Mesenchymal stem cell (in vitro differentiated cells and primary cell): ENCODE results near the gene HOXD13.

Source experiments
- DNase-seq: peaks from one replicate; pipeline ENCODE4 v3.0.0-alpha.2; 2013
- H2AFZ ChIP-seq: one replicate; pipeline ENCODE4 v1.6.1; 2013; ENCODE audit warnings: low read depth, mild to moderate bottlenecking, control low read depth, inconsistent platforms, low read length, moderate library complexity
- H2AK5ac ChIP-seq: 2 replicates; pipeline ENCODE4 v1.6.1; 2013; ENCODE audit warnings: low read length, moderate library complexity, mild to moderate bottlenecking, inconsistent platforms; ENCODE audit not compliant: severe bottlenecking
- H2BK120ac ChIP-seq: one replicate; pipeline ENCODE4 v1.6.1; 2013; ENCODE audit warnings: low read depth, mild to moderate bottlenecking, inconsistent platforms, low read length, moderate library complexity
- H2BK12ac ChIP-seq, 2 experiments: one replicate each; pipeline ENCODE4 v1.6.1; 2013; ENCODE audit warnings: inconsistent platforms in 2 of 2, low read length in 2 of 2, mild to moderate bottlenecking in 2 of 2, moderate library complexity in 2 of 2, control low read depth in 1 of 2
- H2BK15ac ChIP-seq: one replicate; pipeline ENCODE4 v1.6.1; 2013; ENCODE audit warnings: mild to moderate bottlenecking, low read depth, inconsistent platforms; ENCODE audit not compliant: poor library complexity, severe bottlenecking
- H2BK5ac ChIP-seq: 2 replicates; pipeline ENCODE4 v1.6.1; 2013; ENCODE audit warnings: low read depth, mild to moderate bottlenecking, low read length, control low read depth, inconsistent platforms; ENCODE audit not compliant: poor library complexity, severe bottlenecking
- H3K14ac ChIP-seq, 2 experiments: one replicate each; pipeline ENCODE4 v1.6.1; 2013; ENCODE audit warnings: inconsistent platforms in 2 of 2, low read length in 2 of 2, control low read depth in 1 of 2, mild to moderate bottlenecking in 1 of 2, moderate library complexity in 1 of 2
- H3K18ac ChIP-seq, 2 experiments: one replicate each; pipeline ENCODE4 v1.6.1; 2013; ENCODE audit warnings: inconsistent platforms in 2 of 2, low read length in 2 of 2, control low read depth in 1 of 2, low read depth in 1 of 2, mild to moderate bottlenecking in 1 of 2
- H3K23ac ChIP-seq, 2 experiments: one replicate each; pipeline ENCODE4 v1.6.1; 2013; ENCODE audit warnings: inconsistent platforms in 2 of 2, low read length in 2 of 2, mild to moderate bottlenecking in 2 of 2, moderate library complexity in 2 of 2, control low read depth in 1 of 2
- H3K27ac ChIP-seq: 2 replicates; pipeline ENCODE4 v1.5.1; 2013; ENCODE audit warnings: mild to moderate bottlenecking, moderate library complexity, low read length, control low read depth, inconsistent platforms; ENCODE audit not compliant: poor library complexity, severe bottlenecking
- H3K27me3 ChIP-seq, 2 experiments: 2 replicates each; pipeline versions ENCODE4 v1.6.1 to v1.7.0; 2013; ENCODE audit warnings: low read length in 2 of 2, mild to moderate bottlenecking in 2 of 2, moderate library complexity in 2 of 2, control low read depth in 1 of 2, inconsistent platforms in 1 of 2; ENCODE audit not compliant: control insufficient read depth in 1 of 2, insufficient read depth in 1 of 2
- H3K36me3 ChIP-seq, 2 experiments: 2 replicates each; pipeline versions ENCODE4 v1.6.1 to v1.7.0; 2013; ENCODE audit warnings: low read length in 2 of 2, control low read depth in 1 of 2, inconsistent platforms in 1 of 2, low read depth in 1 of 2, mild to moderate bottlenecking in 1 of 2; ENCODE audit not compliant: insufficient read depth in 2 of 2, control insufficient read depth in 1 of 2
- H3K4ac ChIP-seq, 2 experiments: one replicate each; pipeline ENCODE4 v1.6.1; 2013; ENCODE audit warnings: inconsistent platforms in 2 of 2, low read length in 2 of 2, mild to moderate bottlenecking in 2 of 2, moderate library complexity in 2 of 2, control low read depth in 1 of 2, low read depth in 1 of 2
- H3K4me1 ChIP-seq: 2 replicates; pipeline ENCODE4 v1.6.1; 2013; ENCODE audit warnings: low read depth, low read length, control low read depth; ENCODE audit not compliant: control insufficient read depth, insufficient read depth
- H3K4me2 ChIP-seq: 2 replicates; pipeline ENCODE4 v1.6.1; 2013; ENCODE audit warnings: low read length, mild to moderate bottlenecking, inconsistent platforms; ENCODE audit not compliant: poor library complexity, severe bottlenecking
- H3K4me3 ChIP-seq, 2 experiments: 2 replicates each; pipeline versions ENCODE4 v1.5.1 to v1.7.0; 2013; ENCODE audit warnings: low read length in 2 of 2, mild to moderate bottlenecking in 2 of 2, control low read depth in 1 of 2, low read depth in 1 of 2; ENCODE audit not compliant: insufficient read depth in 1 of 2
- H3K79me1 ChIP-seq: replicated peaks from 2 replicates; pipeline ENCODE4 v1.6.1; 2013; ENCODE audit warnings: mild to moderate bottlenecking, control low read depth, low read length, inconsistent platforms; ENCODE audit not compliant: poor library complexity, severe bottlenecking
- H3K9ac ChIP-seq: 2 replicates; pipeline ENCODE4 v1.7.0; 2013; ENCODE audit warnings: mild to moderate bottlenecking, low read length, moderate library complexity
- H3K9me3 ChIP-seq: 2 replicates; pipeline ENCODE4 v1.7.0; 2013; ENCODE audit warnings: mild to moderate bottlenecking, low read length; ENCODE audit not compliant: control insufficient read depth
- H4K8ac ChIP-seq: one replicate; pipeline ENCODE4 v1.6.1; 2013; ENCODE audit warnings: inconsistent platforms, mild to moderate bottlenecking, low read length, moderate library complexity
- H4K91ac ChIP-seq: one replicate; pipeline ENCODE4 v1.6.1; 2013; ENCODE audit warnings: mild to moderate bottlenecking, low read length, inconsistent platforms
- WGBS: methylation state at CpG from one replicate; pipeline ENCODE4 v1.1.7; 2013; ENCODE audit warnings: mixed read lengths; 5-methylcytosine and 5-hydroxymethylcytosine counted together

The HOXD13 gene

DNA sequence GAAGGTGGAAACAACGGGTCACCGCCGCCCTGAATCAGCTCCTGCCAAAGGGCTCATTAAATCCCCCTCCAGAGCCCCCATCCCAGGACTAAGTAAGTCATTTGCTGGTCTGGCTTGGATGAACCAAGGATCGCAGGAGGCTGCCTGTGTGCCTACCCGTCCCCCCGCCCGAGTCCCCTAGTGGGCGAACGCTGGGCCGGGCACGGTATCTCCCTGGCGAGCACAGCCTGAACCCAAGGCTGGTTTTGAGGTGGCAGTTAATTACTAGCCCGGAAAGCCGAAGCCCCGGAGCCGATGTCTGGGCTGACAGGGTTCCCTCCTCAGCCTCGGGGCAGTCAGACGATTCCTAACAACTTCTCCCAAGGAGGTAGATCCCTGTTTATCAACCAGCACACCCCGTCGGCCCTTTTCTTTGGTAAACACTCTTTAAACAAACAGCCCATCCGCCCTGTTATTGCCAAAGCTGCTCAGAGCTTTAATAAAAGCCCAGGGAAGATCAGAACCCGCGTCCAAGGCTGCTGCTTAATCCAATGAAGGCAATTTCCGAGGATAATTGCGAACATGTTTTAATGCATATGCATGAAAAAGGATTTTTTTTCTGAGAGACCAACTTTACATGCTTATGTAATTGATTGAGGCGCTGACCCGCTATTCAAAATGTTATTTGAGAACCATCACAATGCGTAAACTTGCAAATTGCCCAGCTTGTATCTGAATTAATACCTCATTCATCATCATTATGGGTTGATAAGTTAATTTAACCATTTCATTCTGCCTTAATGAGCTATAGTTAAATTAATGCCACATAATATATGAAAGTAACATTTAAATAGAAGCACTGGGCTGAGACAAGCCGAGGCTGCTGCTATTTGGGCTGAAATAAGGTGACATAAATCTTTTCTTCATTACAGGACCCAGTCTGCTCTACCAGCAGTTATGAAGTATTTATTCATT, 19.3 kb upstream of the HOXD13 start:
- Histone ChIP-seq H3K27me3 (peaks cover 91 to 99% of the 10 kb centered on the region in 2 experiments), H3K9me3 (peaks cover 4% of the 10 kb centered on the region), H2BK12ac (no peak overlapping the region), H3K4ac (no peak overlapping the region), H4K8ac (no peak overlapping the region), H3K4me3 (no peak overlapping the region), H2BK15ac (no peak overlapping the region), H3K23ac (no peak overlapping the region), H2BK5ac (no peak overlapping the region), H3K27ac (no peak overlapping the region), H3K4me1 (peaks cover 7% of the 10 kb centered on the region), H3K14ac (no peak overlapping the region), H2BK120ac (no peak overlapping the region), H2AFZ (no peak overlapping the region), H3K79me1 (no peaks in the 10 kb centered on the region), H2AK5ac (no peak overlapping the region), H3K18ac (no peak overlapping the region), H4K91ac (no peak overlapping the region), H3K4me2 (no peak overlapping the region), H3K9ac (no peak overlapping the region), H3K36me3 (no peaks in the 10 kb centered on the region)
- 8% methylated on average over 29 of the region's 29 CpGs for WGBS
- no peak for DNase-seq

DNA sequence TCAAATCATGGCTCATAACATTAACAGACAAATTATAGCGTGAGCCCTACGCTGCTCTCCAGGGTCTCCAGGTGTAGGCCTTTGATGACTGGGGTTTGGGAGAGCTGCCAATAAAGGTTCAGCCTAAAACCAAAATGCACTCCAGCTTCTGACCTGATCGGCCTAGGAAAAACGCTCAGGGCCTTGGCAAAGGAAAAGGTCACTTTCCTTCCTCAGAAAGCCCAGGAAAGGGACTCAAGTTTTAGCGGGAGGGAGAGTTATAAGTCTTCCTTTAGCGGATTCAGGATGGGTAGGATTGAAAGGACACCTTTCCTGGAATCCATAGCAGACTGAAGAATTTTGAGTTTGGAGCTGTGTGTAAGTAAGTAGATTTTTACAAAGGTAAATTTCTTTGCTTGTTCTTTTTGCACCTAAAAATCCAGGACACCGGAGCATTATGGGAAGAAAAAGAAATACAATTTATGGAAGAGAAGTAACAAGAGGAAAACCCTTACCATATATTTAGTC, 17.5 kb upstream of the HOXD13 start:
- Histone ChIP-seq H2AFZ (no peak overlapping the region), H3K4me2 (no peak overlapping the region), H3K4me3 (no peak overlapping the region), H3K18ac (no peak overlapping the region), H2BK120ac (no peak overlapping the region), H3K79me1 (no peaks in the 10 kb centered on the region), H2BK5ac (no peak overlapping the region), H3K36me3 (no peaks in the 10 kb centered on the region), H3K9ac (no peak overlapping the region), H3K27me3 (peaks cover 91 to 98% of the 10 kb centered on the region in 2 experiments), H2BK12ac (no peak overlapping the region), H4K8ac (no peak overlapping the region), H3K4me1 (peaks cover 10% of the 10 kb centered on the region), H3K4ac (no peak overlapping the region), H2AK5ac (no peak overlapping the region), H3K14ac (no peak overlapping the region), H4K91ac (no peak overlapping the region), H3K23ac (no peak overlapping the region), H3K27ac (no peak overlapping the region), H2BK15ac (no peak overlapping the region), H3K9me3 (peaks cover 4% of the 10 kb centered on the region)
- no peak for DNase-seq
- 34% methylated on average over 6 of the region's 7 CpGs for WGBS

DNA sequence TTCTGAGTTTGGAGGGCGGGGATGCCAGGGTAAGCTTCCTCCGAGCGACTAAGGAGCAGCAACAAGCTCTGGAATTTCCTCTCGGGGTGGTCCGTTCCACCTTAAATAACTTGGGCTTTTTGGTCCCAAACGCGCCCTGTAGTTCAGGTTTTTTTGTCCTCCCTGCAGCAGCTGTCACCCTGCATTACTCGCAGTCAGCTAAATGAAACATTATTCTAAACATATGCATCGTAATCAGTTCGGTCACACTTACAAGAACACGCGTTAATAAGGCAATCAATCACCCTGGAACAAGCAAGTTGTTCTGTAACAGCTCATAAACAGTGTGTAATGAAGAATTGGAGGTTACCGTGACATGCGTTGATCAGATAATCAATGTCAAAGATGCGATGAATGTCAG, 17.0 kb upstream of the HOXD13 start:
- H3K27ac ChIP-seq: no peak overlapping the region
- no peak overlapping the region for H3K4me2 ChIP-seq
- no peak overlapping the region for H4K91ac ChIP-seq
- H3K9me3 ChIP-seq: peaks cover 4% of the 10 kb centered on the region
- no peaks in the 10 kb centered on the region for H3K79me1 ChIP-seq
- no peak overlapping the region for H4K8ac ChIP-seq
- no peak overlapping the region for H2BK15ac ChIP-seq
- H3K9ac ChIP-seq: no peak overlapping the region
- H2BK5ac ChIP-seq: no peak overlapping the region
- H3K18ac ChIP-seq: no peak overlapping the region
- H3K23ac ChIP-seq: no peak overlapping the region
- peaks cover 88 to 95% of the 10 kb centered on the region in 2 experiments for H3K27me3 ChIP-seq
- no peak overlapping the region for H3K4ac ChIP-seq
- 9% methylated on average over 12 of the region's 15 CpGs for WGBS
- H3K4me1 ChIP-seq: peaks cover 14% of the 10 kb centered on the region
- H2AFZ ChIP-seq: no peak overlapping the region
- no peak for DNase-seq
- H3K14ac ChIP-seq: no peak overlapping the region
- no peak overlapping the region for H2BK12ac ChIP-seq
- no peak overlapping the region for H2AK5ac ChIP-seq
- H2BK120ac ChIP-seq: no peak overlapping the region
- H3K36me3 ChIP-seq: no peaks in the 10 kb centered on the region
- no peak overlapping the region for H3K4me3 ChIP-seq

DNA sequence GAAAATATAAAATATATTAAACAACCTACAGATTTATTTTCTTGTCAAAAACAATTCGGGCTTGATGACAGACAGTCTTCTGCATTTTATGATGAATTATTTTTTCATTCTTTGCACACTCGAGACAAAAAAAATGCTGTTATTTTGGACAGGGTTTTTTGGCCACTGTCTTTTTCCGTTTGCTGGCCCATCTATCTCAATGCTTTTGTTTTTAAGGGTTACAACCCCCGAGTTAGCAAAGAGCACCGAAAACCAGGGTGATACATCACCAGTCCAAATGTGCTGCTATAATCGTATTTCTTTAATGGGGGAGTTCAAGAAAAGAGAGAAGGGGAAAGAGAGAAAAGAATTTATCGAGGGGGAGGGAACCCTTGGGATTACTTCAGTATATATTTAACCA, 16.5 kb upstream of the HOXD13 start:
- H3K4me3 ChIP-seq: no peak overlapping the region
- peaks cover 4% of the 10 kb centered on the region for H3K9me3 ChIP-seq
- no peak overlapping the region for H2BK120ac ChIP-seq
- no peak for DNase-seq
- H2AFZ ChIP-seq: no peak overlapping the region
- no peak overlapping the region for H2BK15ac ChIP-seq
- H3K18ac ChIP-seq: no peak overlapping the region
- no peak overlapping the region for H3K4ac ChIP-seq
- no peak overlapping the region for H3K14ac ChIP-seq
- H3K36me3 ChIP-seq: no peaks in the 10 kb centered on the region
- H4K8ac ChIP-seq: no peak overlapping the region
- 69% methylated on average over 6 of the region's 7 CpGs for WGBS
- peaks cover 88 to 95% of the 10 kb centered on the region in 2 experiments for H3K27me3 ChIP-seq
- H2AK5ac ChIP-seq: no peak overlapping the region
- H3K23ac ChIP-seq: no peak overlapping the region
- H3K9ac ChIP-seq: no peak overlapping the region
- H2BK5ac ChIP-seq: no peak overlapping the region
- no peak overlapping the region for H2BK12ac ChIP-seq
- peaks cover 16% of the 10 kb centered on the region for H3K4me1 ChIP-seq
- no peak overlapping the region for H3K27ac ChIP-seq
- no peak overlapping the region for H4K91ac ChIP-seq
- no peak overlapping the region for H3K4me2 ChIP-seq
- no peaks in the 10 kb centered on the region for H3K79me1 ChIP-seq
